HG02798 (cell line): ENCODE data around the gene KCTD15.

Experiments used
- ATAC-seq: cut with Tn5 transposase; IDR thresholded peaks from one replicate; pipeline ENCODE4 v1.9.1; 2021; ENCODE audit warnings: mild to moderate bottlenecking; ENCODE audit not compliant: unreplicated experiment, poor library complexity

KCTD15 gene

DNA sequence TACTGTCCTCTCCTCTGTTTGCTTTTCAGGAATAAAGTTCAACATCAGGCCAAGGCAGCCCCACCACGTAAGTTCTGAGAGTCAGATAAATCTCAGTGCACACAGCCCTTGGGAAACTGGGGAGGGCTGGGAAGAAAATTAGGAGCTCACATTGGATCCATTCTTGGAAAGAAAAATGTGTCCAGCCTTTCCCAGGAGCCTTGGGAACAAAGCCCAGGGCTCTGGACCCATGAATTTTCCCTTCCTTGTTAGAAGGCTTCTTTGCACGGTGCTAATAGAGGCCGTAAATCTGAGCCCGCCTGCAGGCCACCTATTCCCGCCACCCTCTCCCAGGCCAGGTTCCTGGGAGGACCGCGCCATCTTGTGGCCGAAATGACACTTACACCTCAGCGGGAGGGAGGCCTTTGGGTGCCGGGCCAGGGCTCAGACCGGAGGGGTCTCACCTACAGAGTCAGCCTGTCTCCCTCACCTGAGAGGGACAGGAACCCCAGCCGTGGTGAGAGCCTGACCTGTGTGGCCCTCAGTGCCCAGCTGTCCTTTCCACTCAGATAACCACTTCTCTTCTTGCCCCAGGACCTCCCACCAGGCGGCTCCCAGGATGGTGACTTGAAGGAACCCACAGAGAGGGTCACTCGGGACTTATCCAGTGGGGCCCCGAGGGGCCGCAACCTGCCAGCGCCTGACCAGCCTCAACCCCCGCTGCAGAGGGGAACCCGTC, 25.1 kb upstream of the KCTD15 start:
- no peak for ATAC-seq

DNA sequence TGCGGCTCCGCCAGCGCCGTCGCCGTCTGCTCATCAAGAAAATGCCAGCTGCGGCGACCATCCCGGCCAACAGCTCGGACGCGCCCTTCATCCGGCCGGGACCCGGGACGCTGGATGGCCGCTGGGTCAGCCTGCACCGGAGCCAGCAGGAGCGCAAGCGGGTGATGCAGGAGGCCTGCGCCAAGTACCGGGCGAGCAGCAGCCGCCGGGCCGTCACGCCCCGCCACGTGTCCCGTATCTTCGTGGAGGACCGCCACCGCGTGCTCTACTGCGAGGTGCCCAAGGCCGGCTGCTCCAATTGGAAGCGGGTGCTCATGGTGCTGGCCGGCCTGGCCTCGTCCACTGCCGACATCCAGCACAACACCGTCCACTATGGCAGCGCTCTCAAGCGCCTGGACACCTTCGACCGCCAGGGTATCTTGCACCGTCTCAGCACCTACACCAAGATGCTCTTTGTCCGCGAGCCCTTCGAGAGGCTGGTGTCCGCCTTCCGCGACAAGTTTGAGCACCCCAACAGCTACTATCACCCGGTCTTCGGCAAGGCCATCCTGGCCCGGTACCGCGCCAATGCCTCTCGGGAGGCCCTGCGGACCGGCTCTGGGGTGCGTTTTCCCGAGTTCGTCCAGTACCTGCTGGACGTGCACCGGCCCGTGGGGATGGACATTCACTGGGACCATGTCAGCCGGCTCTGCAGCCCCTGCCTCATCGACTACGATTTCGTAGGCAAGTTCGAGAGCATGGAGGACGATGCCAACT, 24.4 kb upstream of the KCTD15 start:
- ATAC-seq, result no peak

DNA sequence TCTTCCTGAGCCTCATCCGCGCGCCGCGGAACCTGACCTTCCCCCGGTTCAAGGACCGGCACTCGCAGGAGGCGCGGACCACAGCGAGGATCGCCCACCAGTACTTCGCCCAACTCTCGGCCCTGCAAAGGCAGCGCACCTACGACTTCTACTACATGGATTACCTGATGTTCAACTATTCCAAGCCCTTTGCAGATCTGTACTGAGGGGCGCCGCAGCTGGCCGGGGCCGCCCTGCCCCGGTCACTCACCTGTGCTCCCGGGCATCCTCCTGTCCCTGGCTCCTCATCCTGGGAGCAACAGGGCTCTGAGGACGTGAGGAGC, 23.9 kb upstream of the KCTD15 start:
- ATAC-seq, result no peak

DNA sequence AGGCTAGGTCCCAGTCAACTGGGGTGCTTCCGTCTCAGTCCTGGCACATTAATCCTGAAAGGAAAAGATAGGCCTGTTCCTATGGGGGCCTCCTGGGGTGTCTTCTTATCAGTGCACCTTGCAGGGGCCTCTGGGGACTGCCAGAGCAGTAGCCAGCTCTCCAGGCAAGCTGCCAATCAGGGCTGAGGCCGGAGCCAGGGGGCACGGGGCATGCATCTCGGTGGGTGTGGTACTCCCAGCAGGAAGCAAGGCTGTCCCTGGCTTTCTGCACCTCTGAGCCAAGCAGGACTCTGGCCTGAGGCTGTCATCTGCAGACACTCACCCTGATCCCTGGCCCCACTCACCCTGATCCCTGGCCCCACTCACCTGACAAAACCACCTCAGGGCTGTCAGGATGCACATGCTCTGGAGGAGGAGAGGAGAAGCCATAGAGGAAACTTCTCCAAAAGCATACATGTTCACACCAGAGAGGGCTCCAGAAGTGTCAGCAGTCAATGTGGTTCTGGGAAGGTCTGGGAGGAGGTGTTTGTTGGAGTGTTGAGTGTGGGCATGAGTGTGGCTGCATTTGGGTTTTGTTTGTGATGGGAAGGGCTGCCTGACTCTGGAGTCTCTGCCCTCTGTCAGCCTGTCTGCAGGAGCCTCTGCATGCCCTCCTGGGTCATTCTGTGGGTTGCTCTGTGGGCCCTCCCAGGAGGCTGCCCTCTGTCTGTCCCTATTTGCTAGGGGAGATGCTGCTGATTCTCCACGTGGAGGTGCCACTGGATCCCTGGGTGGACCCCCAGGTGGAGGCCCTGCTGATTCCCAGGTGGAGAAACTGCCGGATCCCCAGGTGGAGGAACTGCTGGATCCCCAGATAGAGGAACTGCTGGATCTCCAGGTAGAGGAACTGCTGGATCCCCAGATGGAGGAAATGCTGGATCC, 22.7 kb upstream of the KCTD15 start:
- no peak for ATAC-seq

DNA sequence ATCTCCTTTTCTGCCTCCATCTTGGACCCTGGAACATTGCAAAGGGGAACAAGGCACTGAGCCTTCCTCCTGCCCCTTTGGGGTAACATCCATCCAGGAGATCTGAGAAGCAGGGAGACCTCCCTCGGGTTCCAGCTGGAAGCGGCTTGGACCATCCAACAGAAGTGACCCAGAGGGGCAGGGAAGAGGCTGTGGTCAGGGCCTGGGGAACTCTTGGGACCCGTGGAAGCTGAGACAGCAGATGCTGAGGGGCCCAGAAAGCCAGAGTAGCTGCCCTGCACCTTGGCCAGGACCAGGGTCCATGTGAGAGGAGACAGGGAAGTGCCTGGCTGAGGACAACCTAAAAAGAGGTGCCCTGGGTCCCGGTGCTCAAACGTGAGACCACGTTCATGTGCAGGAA, 21.9 kb upstream of the KCTD15 start:
- no peak for ATAC-seq

DNA sequence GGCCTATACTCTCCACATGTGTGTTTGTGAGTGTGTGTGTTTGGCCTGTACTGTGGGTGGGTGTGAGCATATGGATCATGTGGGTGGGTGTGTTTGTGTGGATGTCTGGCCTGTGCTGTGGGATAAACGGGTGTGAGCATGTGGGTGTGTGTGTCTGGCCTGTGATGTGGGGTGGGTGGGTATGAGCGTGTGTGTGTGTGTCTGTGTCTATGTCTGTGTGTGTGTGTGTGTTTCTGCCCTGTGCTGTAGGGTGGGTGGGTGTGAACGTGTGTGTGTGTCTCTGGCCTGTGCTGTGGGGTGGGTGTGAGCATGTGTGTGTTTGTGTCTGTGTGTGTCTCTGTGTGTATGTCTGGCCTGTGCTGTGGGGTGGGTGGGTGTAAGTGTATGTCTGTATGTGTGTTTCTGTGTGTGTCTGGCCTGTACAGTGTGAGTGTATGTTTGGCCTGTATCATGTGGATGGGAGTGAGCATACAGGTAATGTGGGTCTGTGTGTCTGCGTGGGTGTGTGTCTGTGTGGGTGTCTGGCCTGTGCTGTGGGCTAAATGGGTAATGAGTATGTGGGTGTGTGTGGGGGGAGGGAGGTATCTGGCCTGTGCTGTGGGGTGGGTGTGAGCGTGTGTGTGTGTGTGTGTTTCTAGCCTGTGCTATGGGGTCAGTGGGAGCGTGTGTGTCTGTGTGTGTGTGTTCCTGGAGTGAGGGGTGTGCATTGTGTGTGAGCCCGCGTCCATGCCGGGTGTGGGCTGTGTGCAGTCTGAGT, 20.8 kb upstream of the KCTD15 start:
- ATAC-seq, result no peak

DNA sequence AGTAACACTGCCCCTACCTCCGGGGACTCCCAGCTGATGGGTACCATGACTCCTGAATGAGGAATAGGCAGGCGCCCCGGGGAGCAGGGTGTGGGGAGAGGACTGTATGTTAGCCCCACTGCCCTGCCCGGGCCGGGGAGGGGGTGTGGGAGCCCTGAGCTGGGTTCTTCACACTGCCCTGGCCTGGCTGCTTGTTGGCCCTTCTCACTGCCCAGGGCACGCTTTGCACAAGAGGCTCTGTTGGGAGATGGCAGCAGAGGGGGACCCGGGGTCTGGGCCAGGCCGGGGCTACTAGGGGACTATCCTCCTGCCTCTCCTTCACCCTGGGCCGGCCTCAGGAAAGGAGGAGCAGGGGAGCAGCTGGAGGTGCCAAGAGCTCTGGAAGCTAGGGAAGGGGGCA, 19.3 kb upstream of the KCTD15 start:
- no peak for ATAC-seq

DNA sequence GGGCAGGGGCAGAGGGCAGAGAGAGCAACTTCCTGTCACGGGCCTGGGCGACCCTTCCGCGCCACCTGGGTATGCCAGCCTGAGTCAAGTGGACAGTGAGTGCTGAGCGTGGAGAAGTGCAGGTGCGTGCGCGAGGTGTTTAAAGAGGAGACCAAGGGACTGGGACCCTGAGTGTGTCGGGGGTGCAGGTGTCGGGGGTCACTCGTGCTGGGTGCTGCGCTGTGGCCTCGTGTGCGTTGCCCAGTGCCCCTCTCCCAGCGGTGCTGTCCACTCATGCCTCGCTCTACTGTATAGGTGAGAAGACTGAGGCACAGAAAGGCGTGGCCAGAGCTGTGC, 18.9 kb upstream of the KCTD15 start:
- no peak for ATAC-seq

DNA sequence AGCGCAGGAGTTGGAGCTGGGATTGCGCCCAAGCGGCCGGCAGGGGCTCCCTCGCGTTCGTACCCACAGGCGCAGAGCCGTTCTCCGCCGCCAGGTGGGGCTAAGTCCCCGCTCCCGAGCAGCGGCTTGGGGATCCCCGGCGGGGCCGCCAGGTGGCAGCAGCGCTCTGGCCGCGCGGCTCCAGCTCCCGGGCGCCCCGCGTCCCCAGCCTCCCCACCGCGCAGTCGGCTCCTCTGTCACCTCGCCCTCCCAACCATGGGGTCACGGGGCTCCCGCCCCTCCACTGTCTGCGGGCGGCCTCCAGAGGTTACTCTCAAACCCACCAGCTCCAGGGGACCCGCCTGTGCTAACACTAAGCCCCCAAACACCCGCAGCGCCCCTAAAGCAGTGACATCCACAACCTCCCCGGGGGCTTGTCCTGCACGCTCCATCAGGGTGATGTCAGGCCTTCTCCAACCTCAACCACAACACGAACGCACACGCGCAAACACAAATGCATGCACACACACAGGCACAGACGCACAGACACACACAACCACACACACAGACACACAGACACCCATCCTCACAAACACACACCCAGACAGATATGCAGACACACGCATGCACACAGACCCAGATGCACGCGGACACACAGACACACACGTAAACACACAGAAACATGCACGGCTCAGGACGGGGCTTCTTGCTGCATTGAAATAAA, 18.4 kb upstream of the KCTD15 start:
- peak; percentile 92 for ATAC-seq

DNA sequence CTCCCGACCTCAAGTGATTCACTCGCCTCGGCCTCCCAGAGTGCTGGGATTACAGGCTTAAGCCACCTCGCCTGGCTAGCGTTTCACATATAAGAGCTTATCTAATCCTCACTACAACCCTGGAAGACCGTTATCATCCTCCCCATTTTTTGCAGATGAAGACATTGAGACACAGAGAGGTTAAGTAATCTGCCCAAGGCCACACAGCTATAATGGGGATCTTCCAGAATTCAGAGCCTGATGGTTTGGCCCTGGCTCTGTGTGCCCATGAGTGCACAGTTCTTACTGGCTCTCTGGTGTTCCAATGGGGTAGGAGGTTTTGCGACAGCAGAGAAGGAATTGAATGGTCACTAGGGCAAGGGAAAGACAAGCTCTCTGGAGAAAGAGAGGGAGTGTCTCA, 16.8 kb upstream of the KCTD15 start:
- no peak for ATAC-seq

DNA sequence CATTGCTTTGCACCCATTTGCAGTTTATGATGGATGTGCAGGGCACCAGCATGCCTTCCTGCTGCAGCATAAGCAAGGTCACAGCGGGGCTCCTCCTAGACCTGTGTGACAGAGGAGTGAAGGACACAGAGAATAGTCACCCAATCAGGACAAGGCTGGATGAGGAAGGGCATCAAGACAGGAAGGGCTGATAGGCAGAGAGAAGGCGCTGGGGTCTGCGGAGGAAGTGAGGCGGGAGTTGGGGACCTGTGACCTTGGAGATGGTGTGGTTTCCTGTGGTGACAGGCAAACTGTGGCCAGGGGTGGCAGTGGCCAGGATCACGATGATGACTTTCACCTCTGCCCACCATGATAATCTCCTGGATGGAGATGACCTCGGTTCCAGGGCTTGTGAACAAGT, 16.4 kb upstream of the KCTD15 start:
- no peak for ATAC-seq

DNA sequence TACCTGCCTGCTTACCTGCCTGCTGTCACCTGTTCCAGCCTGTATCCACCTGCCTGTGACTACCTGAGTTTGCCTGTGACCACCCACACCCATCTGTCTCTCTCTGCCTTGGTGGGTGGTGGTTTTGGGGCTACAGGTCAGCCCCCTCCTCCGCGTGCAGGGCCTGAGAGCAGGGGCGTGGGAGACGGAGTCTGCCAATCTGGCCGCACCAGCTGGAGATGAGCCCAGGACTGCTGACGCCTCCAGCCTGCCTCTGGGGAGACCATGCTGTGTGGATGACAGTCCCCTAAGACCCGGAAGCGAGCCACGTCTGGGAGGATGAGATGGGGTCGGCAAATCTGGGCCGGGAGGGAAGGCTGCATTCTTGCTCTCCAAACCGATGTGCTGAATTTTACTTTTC, 15.9 kb upstream of the KCTD15 start:
- no peak for ATAC-seq

DNA sequence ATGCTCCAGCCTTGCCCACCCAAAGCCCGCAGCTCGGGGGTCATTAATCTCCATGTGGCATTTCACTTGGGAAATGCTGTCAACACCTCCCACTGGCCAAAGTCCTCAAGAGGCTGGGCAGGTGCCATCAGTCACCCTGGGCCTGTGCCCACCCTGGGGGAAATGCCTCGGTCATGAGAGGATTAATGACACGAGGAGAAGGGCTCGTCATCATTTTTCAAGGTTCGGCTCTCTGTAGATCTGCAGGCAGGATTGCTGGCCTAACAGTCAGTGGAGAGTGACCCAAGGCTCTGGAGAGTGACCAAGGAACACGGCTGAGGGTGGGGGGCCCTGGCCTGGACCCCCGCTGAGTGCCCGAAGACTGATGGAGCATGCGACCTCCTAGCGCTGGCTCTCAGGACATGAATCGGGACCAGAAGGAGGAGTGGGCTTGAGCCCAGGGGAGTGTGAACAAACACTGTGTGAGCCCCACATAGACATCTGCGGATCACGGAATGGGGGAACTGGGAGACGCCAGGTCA, 15.2 kb upstream of the KCTD15 start:
- no peak for ATAC-seq

DNA sequence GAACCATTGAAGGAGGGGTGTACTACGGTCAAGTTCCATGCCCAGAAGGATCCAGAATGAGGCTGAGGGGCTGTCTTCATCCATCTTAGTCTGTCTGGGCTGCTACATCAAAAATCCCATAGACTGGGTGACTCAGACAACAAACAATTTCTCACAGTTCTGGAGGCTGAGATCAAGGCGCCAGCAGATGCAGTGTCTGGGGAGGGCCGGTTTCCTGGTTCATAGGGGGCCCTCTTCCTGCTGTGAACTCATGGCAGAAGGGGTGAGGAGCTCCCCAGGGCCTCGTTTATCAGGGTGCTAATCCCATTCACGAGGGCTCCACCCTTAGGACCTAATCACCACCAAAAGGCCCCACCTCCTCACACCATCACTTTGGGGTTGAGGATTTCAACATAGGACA, 14.7 kb upstream of the KCTD15 start:
- no peak for ATAC-seq

DNA sequence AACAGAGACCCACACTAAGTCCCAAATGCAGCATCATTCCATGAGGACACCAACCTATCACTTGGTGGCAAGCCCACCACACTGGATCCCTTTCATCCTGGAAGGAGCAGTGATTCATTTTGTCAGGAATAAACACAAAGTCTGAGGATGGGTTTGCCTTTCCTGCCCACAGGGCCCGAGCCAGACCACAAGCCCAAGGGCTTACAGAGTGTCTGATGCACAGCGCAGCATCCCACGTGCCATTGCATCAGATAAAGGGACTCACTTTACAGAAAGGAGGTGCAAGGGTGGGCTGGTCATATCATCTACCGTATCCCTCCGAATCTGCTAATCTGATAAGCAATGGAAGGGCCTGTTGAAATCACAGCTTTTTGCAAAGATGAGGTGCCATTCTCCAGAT, 12.2 kb upstream of the KCTD15 start:
- ATAC-seq, result no peak

DNA sequence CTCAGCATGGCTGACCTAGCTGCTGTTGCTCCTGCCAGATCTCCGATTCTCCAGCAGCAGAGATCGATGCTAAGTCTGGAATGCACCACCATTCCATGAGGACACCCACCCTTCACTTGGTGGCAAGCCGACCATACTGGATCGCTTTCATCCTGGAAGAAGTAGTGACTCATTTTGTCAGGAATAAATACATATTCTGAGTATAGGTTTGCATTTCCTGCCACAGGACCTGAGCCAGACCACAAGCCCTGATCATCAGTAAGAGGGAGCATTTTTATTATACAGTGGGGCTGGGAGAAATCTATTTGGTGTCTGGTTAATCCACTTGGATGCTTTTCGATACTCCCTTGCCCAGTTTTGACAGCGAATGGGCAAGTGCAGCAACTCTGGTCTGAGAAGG, 10.9 kb upstream of the KCTD15 start:
- no peak for ATAC-seq

DNA sequence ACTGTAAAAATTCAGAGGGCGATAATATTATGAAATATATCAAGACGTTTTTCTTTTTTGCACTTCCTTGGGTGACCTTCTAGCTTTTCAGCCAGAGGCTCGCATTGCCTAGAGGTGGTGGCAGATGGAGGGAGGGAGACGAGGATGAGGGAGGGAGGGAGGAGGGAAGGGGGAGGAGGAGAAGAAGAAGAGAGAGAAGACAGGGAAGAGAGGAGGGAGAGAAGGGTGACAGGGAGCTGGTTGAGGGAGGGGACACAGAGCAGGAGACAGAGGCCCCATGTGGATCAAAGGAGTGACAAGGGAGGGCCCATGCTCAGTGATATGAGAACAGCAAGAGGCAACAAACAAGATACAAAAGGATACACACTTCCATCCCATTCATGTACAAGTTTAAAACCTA, 8.0 kb upstream of the KCTD15 start:
- ATAC-seq, result no peak

DNA sequence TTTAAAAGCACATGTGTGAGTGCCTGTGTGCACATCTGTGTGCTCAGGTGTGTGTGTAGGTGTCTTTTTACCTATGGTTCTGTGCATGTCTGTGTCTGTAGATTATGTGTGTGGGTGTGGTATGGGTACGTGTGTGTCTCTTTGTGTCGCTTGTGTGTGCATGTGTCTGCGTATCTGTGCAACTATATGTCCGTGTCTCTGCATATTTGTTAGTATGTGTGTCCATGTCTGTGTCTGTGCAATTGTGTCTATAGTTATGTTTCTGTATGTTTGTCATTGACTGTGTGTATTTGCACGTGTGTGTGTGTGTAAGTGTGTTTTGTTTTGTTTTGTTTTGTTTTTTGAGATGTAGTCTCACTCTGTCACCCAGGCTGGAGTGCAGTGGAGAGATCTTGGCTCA, 7.3 kb upstream of the KCTD15 start:
- no peak for ATAC-seq

DNA sequence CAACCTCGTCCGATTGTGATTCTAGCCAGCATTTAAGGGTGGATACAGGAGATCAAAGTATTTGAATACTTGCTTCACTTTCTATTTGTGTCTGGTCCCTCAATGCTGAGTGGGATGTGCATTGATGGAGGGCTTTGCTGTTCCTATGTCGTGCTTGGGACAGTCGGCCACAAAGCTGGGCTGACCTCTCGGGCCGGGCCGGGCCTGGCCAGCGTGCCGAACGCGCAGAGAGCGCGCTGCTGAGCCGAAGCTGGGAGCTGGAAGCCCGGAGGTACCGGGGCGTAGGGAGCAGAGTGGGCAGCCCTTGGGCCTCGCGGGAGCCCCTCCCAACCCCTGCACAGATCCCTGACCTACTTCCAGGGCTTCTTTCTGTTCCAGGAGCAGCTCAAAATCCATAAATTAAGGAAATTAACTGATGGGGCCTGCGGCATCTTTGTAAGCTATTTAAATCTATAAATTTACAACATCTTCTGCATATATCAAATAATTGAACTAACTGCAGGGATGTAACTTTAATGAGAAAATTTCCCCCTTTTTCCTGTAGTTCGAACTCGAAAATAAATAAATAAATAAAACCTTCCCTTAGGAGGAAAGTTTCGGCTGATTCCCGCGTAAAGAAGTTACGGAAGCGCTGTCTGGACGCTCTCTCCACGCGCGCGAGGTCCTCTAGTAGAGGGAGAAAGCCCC, 1.8 kb upstream of the KCTD15 start:
- no peak for ATAC-seq
